A673 (cell line): ENCODE measurements around the gene RABL6.

ENCODE experiments used
- CTCF ChIP-seq: fragments of 300-800, 200-600 bp; sonication (generic); conservative IDR thresholded peaks from 2 replicates; pipeline ENCODE4 v1.5.1; 2017; ENCODE audit warnings: low read depth, mild to moderate bottlenecking, antibody characterized with exemption, low read length, moderate library complexity, mixed read lengths
- EZH2 ChIP-seq: fragments of 200-600 bp; sonication (generic); IDR thresholded peaks from 2 replicates; pipeline ENCODE4 v1.6.1; 2017; ENCODE audit warnings: borderline replicate concordance, low read depth, mild to moderate bottlenecking, mixed read lengths, antibody characterized with exemption, low read length; ENCODE audit not compliant: poor library complexity, severe bottlenecking

GRCh38 chr9:136856079-136856476, 48.3 kb downstream of the RABL6 start:
- TF ChIP-seq CTCF (no peak), EZH2 (no peak)
